GM20000 (cell line): Measurements from ENCODE around the gene FOXC1.

Experiments used
- DNase-seq: peaks from one replicate; pipeline ENCODE4 v3.0.0; 2012; ENCODE audit warnings: low spot score
- CTCF ChIP-seq: IDR thresholded peaks from 2 replicates; pipeline ENCODE4 v1.5.1; 2012; ENCODE audit warnings: mild to moderate bottlenecking, control low read depth; ENCODE audit errors: extremely low read depth, missing control alignments

FOXC1 gene

GRCh38 chr6:1577896-1578745 is 31.6 kb upstream of the FOXC1 start:
- TF ChIP-seq CTCF = no peak
- DNase-seq = no peak

- no peak for TF ChIP-seq CTCF
- no peak for DNase-seq
Measured at GRCh38 chr6:1579096-1579495, 30.6 kb upstream of the FOXC1 start.

GRCh38 chr6:1580109-1580508 is 29.6 kb upstream of the FOXC1 start:
- DNase-seq = no peak

GRCh38 chr6:1580585-1580984 is 29.1 kb upstream of the FOXC1 start:
- no peak for DNase-seq
- TF ChIP-seq CTCF = no peak

More at GRCh38 chr6:1580109-1580508, 29.6 kb upstream of the FOXC1 start:
- TF ChIP-seq CTCF = no peak

GRCh38 chr6:1581120-1581991 is 28.4 kb upstream of the FOXC1 start:
- TF ChIP-seq CTCF = no peak
- no peak for DNase-seq

- DNase-seq = no peak
- no peak for TF ChIP-seq CTCF
Measured at GRCh38 chr6:1584146-1584545, 25.6 kb upstream of the FOXC1 start.
